WTC11 (cell line): ENCODE measurements around the gene C1QTNF8.

Experiments used
- ATF1 ChIP-seq: sonication (generic); formaldehyde crosslinking; IDR thresholded peaks from 2 replicates; pipeline ENCODE4 v1.8.1; 2023; ENCODE audit warnings: mild to moderate bottlenecking, moderate library complexity, missing genetic modification reagents
- IRF2 ChIP-seq: sonication (generic); formaldehyde crosslinking; IDR thresholded peaks from 2 replicates; pipeline ENCODE4 v1.8.0; 2022; ENCODE audit warnings: low read depth, missing genetic modification reagents, borderline replicate concordance
- JUN ChIP-seq: sonication (generic); formaldehyde crosslinking; IDR thresholded peaks from 2 replicates; pipeline ENCODE4 v1.8.0; 2023; ENCODE audit warnings: mild to moderate bottlenecking, missing genetic modification reagents
- OVOL2 ChIP-seq: fragments of 250-450 bp; sonication (Bioruptor Pico); IDR thresholded peaks from 2 replicates; pipeline ENCODE4 v1.9.0; 2021; ENCODE audit warnings: mild to moderate bottlenecking, borderline replicate concordance
- SP1 ChIP-seq: sonication (generic); formaldehyde crosslinking; conservative IDR thresholded peaks from 2 replicates; pipeline ENCODE4 v1.8.1; 2022; ENCODE audit warnings: missing genetic modification reagents
- ZNF121 ChIP-seq: sonication (generic); formaldehyde crosslinking; IDR thresholded peaks from 2 replicates; pipeline ENCODE4 v1.8.0; 2023; ENCODE audit warnings: missing genetic modification reagents
- ZNF138 ChIP-seq: sonication (generic); formaldehyde crosslinking; conservative IDR thresholded peaks from 2 replicates; pipeline ENCODE4 v1.8.1; 2022; ENCODE audit warnings: mild to moderate bottlenecking, moderate library complexity, missing genetic modification reagents
- TF ChIP-seq, protein P1 (sequence below): fragments of 200-600 bp; IDR thresholded peaks from 2 replicates; pipeline ENCODE4 v1.8.0; 2022; ENCODE audit warnings: antibody characterized with exemption
- TF ChIP-seq, protein P2 (sequence below): sonication (generic); formaldehyde crosslinking; IDR thresholded peaks from 2 replicates; pipeline ENCODE4 v1.8.0; 2022; ENCODE audit warnings: mild to moderate bottlenecking, missing genetic modification reagents
- TF ChIP-seq, protein P3 (sequence below): sonication (generic); formaldehyde crosslinking; IDR thresholded peaks from 2 replicates; pipeline ENCODE4 v1.8.0; 2022; ENCODE audit warnings: mild to moderate bottlenecking, missing genetic modification reagents
- TF ChIP-seq, protein P4 (sequence below): sonication (generic); formaldehyde crosslinking; IDR thresholded peaks from 2 replicates; pipeline ENCODE4 v1.8.0; 2022; ENCODE audit warnings: mild to moderate bottlenecking, missing genetic modification reagents
- TF ChIP-seq, protein P5 (sequence below): sonication (generic); formaldehyde crosslinking; IDR thresholded peaks from 2 replicates; pipeline ENCODE4 v1.8.1; 2022; ENCODE audit warnings: low read depth, missing genetic modification reagents, borderline replicate concordance
- TF ChIP-seq, protein P6 (sequence below): sonication (generic); formaldehyde crosslinking; IDR thresholded peaks from 2 replicates; pipeline ENCODE4 v1.8.1; 2022; ENCODE audit warnings: mild to moderate bottlenecking, missing genetic modification reagents, moderate library complexity, borderline replicate concordance
- TF ChIP-seq, protein P7 (sequence below): sonication (generic); formaldehyde crosslinking; IDR thresholded peaks from 2 replicates; pipeline ENCODE4 v1.8.0; 2023; ENCODE audit warnings: mild to moderate bottlenecking, missing genetic modification reagents

DNA sequence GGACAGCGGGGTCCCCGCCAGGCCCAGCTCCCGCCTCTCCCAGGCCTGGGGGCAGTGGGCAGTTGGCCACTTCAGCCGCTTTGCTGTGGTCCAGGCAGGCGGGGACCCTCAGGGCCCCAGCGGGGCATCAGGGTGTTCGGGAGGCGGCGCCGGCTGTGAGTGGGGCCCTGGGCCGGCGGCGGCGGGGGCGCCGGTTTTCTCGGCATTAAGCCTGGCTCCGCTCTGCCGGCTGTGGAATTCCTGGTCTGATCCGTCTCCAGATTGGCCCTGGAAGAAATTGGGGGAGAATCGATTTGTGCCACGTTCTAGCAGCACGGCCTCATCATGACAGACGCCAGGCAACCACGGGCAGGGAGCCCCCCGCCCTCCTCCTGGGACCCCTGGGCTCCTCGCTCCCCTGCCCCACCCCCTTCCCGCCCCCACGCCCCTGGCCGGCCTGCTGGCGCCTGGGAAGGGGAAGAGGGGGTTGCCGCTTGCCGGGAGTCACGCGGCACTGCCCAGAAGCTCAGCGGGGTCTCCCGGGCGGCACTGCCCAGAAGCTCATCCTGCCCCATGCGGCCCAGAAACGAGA is 52.1 kb downstream of the C1QTNF8 start:
- TF ChIP-seq, protein P1, sequence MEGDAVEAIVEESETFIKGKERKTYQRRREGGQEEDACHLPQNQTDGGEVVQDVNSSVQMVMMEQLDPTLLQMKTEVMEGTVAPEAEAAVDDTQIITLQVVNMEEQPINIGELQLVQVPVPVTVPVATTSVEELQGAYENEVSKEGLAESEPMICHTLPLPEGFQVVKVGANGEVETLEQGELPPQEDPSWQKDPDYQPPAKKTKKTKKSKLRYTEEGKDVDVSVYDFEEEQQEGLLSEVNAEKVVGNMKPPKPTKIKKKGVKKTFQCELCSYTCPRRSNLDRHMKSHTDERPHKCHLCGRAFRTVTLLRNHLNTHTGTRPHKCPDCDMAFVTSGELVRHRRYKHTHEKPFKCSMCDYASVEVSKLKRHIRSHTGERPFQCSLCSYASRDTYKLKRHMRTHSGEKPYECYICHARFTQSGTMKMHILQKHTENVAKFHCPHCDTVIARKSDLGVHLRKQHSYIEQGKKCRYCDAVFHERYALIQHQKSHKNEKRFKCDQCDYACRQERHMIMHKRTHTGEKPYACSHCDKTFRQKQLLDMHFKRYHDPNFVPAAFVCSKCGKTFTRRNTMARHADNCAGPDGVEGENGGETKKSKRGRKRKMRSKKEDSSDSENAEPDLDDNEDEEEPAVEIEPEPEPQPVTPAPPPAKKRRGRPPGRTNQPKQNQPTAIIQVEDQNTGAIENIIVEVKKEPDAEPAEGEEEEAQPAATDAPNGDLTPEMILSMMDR: no peak
- TF ChIP-seq, protein P2, sequence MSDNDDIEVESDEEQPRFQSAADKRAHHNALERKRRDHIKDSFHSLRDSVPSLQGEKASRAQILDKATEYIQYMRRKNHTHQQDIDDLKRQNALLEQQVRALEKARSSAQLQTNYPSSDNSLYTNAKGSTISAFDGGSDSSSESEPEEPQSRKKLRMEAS (CRISPR knock-in tag): no peak
- TF ChIP-seq, protein P3, sequence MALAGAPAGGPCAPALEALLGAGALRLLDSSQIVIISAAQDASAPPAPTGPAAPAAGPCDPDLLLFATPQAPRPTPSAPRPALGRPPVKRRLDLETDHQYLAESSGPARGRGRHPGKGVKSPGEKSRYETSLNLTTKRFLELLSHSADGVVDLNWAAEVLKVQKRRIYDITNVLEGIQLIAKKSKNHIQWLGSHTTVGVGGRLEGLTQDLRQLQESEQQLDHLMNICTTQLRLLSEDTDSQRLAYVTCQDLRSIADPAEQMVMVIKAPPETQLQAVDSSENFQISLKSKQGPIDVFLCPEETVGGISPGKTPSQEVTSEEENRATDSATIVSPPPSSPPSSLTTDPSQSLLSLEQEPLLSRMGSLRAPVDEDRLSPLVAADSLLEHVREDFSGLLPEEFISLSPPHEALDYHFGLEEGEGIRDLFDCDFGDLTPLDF (CRISPR knock-in tag): no peak
- TF ChIP-seq, protein P4, sequence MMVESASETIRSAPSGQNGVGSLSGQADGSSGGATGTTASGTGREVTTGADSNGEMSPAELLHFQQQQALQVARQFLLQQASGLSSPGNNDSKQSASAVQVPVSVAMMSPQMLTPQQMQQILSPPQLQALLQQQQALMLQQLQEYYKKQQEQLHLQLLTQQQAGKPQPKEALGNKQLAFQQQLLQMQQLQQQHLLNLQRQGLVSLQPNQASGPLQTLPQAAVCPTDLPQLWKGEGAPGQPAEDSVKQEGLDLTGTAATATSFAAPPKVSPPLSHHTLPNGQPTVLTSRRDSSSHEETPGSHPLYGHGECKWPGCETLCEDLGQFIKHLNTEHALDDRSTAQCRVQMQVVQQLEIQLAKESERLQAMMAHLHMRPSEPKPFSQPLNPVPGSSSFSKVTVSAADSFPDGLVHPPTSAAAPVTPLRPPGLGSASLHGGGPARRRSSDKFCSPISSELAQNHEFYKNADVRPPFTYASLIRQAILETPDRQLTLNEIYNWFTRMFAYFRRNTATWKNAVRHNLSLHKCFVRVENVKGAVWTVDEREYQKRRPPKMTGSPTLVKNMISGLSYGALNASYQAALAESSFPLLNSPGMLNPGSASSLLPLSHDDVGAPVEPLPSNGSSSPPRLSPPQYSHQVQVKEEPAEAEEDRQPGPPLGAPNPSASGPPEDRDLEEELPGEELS (CRISPR knock-in tag): no peak
- TF ChIP-seq, protein P5, sequence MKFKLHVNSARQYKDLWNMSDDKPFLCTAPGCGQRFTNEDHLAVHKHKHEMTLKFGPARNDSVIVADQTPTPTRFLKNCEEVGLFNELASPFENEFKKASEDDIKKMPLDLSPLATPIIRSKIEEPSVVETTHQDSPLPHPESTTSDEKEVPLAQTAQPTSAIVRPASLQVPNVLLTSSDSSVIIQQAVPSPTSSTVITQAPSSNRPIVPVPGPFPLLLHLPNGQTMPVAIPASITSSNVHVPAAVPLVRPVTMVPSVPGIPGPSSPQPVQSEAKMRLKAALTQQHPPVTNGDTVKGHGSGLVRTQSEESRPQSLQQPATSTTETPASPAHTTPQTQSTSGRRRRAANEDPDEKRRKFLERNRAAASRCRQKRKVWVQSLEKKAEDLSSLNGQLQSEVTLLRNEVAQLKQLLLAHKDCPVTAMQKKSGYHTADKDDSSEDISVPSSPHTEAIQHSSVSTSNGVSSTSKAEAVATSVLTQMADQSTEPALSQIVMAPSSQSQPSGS (CRISPR knock-in tag): no peak
- TF ChIP-seq, protein P6, sequence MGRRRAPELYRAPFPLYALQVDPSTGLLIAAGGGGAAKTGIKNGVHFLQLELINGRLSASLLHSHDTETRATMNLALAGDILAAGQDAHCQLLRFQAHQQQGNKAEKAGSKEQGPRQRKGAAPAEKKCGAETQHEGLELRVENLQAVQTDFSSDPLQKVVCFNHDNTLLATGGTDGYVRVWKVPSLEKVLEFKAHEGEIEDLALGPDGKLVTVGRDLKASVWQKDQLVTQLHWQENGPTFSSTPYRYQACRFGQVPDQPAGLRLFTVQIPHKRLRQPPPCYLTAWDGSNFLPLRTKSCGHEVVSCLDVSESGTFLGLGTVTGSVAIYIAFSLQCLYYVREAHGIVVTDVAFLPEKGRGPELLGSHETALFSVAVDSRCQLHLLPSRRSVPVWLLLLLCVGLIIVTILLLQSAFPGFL: no peak
- TF ChIP-seq ATF1 (CRISPR knock-in tag): no peak
- no peak for TF ChIP-seq JUN
- TF ChIP-seq ZNF138: no peak
- TF ChIP-seq IRF2 (CRISPR knock-in tag): no peak
- no peak for TF ChIP-seq OVOL2 (CRISPR knock-in tag)
- TF ChIP-seq ZNF121 (CRISPR knock-in tag): no peak
- no peak for TF ChIP-seq SP1
- TF ChIP-seq, protein P7, sequence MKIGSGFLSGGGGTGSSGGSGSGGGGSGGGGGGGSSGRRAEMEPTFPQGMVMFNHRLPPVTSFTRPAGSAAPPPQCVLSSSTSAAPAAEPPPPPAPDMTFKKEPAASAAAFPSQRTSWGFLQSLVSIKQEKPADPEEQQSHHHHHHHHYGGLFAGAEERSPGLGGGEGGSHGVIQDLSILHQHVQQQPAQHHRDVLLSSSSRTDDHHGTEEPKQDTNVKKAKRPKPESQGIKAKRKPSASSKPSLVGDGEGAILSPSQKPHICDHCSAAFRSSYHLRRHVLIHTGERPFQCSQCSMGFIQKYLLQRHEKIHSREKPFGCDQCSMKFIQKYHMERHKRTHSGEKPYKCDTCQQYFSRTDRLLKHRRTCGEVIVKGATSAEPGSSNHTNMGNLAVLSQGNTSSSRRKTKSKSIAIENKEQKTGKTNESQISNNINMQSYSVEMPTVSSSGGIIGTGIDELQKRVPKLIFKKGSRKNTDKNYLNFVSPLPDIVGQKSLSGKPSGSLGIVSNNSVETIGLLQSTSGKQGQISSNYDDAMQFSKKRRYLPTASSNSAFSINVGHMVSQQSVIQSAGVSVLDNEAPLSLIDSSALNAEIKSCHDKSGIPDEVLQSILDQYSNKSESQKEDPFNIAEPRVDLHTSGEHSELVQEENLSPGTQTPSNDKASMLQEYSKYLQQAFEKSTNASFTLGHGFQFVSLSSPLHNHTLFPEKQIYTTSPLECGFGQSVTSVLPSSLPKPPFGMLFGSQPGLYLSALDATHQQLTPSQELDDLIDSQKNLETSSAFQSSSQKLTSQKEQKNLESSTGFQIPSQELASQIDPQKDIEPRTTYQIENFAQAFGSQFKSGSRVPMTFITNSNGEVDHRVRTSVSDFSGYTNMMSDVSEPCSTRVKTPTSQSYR (CRISPR knock-in tag): no peak
